Vagina (tissue), 2 donors: ENCODE measurements around the gene UBE2G1. TPM values are rescaled to one million over a fixed set of nuclear protein-coding genes. Genes with fewer than 3 reads are reported as not detected.

ENCODE experiments used
- DNase-seq, 2 donors: peaks; one replicate each; pipeline ENCODE4 v3.0.0-alpha.2; 2017; ENCODE audit errors: extremely low spot score in 2 of 2
- H3K27ac ChIP-seq: fragments of 200-600 bp; sonication (generic); one replicate; pipeline ENCODE4 v1.5.1; 2019
- H3K27me3 ChIP-seq: fragments of 200-600 bp; sonication (generic); one replicate; pipeline ENCODE4 v1.5.1; 2019
- H3K36me3 ChIP-seq, 2 donors: fragments of 200-600 bp; sonication (generic); one replicate each; pipeline ENCODE4 v1.5.1; 2017 to 2019
- H3K4me1 ChIP-seq: fragments of 200-600 bp; sonication (generic); one replicate; pipeline ENCODE4 v1.5.1; 2019
- H3K4me3 ChIP-seq, 2 donors: fragments of 200-600 bp; sonication (generic); 1 replicate in 1 of 2; 2 replicates in 1 of 2; pipeline ENCODE4 v1.5.1; 2016 to 2019
- H3K9me3 ChIP-seq: fragments of 200-600 bp; sonication (generic); one replicate; pipeline ENCODE4 v1.5.1; 2019
- CTCF ChIP-seq, 3 experiments: fragments of 450-650 bp in 2 of 3; fragments of 200-600 bp in 1 of 3; sonication (generic) in 1 of 3; IDR thresholded peaks; one replicate each; pipeline ENCODE4 v1.5.1; 2017 to 2019; ENCODE audit warnings: antibody characterized with exemption in 3 of 3, mild to moderate bottlenecking in 2 of 3, moderate library complexity in 2 of 3
- POLR2A ChIP-seq, 2 donors: fragments of 450-650 bp; IDR thresholded peaks; one replicate each; pipeline ENCODE4 v1.6.1; 2017; ENCODE audit warnings: antibody characterized with exemption in 2 of 2, mild to moderate bottlenecking in 2 of 2, moderate library complexity in 2 of 2
- POLR2AphosphoS5 ChIP-seq, 2 donors: sonication (generic); formaldehyde crosslinking; IDR thresholded peaks; one replicate each; pipeline ENCODE4 v1.9.0; 2017; ENCODE audit warnings: antibody characterized with exemption in 2 of 2, mild to moderate bottlenecking in 2 of 2, low read depth in 1 of 2; ENCODE audit not compliant: insufficient read depth in 1 of 2
- intact Hi-C: fragments of 100-400 bp; cut with DNase I; formaldehyde crosslinking; loops from one replicate; pipeline ENCODE4 v1.15.1; 2023
- total RNA-seq: library from RNA; depleted of rRNA; stranded (reverse); fragments of >200 nt; gene quantifications from one replicate; pipeline ENCODE4 v1.2.3, GENCODE V29; 2016

Gene UBE2G1
- total RNA-seq, 1 donor from 2014 or later: 45.4 TPM

- H3K27me3 ChIP-seq: no peaks in the 10 kb centered on the region
- peak overlapping the region; percentile 58 for H3K27ac ChIP-seq
- peaks cover 26% of the 10 kb centered on the region for H3K4me1 ChIP-seq
- no peaks in the 10 kb centered on the region for H3K9me3 ChIP-seq
- no peaks in the 10 kb centered on the region for H3K36me3 ChIP-seq
- H3K4me3 ChIP-seq: no peak overlapping the region
- TF ChIP-seq CTCF (IDR thresholded peaks at IDR 0.05): no peak
- TF ChIP-seq POLR2AphosphoS5 (IDR thresholded peaks at IDR 0.05; ENCODE audit: insufficient read depth in 1 of 2, low read depth in 1 of 2): no peak
- no peak for TF ChIP-seq POLR2A (IDR thresholded peaks at IDR 0.05)
- DNase-seq: no peak
- intact Hi-C loops: no loop called here
These were observed 118.5 kb downstream of the UBE2G1 start for GRCh38 chr17:4247971-4248388.

DNA sequence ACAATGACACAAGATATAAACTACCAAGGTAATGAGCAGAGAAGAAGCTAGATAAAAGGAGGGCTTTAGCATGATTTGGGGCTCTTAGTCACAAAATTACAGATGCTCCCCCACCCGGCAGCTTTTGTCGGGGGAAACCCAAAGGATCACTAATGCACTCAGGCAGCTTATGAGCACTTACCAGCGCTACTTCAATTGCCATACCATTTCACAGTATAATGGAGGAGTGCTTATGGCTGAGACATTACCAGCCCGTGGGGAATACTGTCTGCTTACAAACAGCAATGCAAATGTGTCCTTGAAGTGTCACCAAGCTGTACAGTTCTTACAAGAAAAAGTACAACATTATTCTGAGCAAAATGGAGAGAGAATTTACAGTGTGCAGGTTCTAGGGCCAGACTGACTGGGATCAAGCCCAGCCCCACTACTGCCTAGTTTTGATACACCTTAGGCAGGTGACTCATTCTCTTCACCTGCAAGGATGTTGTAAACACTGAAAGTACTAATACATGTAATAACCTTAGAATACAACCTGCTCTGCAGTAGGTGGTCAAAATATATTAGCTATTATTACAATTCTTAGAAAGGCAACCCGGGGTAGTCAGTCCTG, 119.0 kb downstream of the UBE2G1 start:
- intact Hi-C loops: no loop called here
- TF ChIP-seq CTCF (IDR thresholded peaks at IDR 0.05): no peak
- TF ChIP-seq POLR2AphosphoS5 (IDR thresholded peaks at IDR 0.05; ENCODE audit: insufficient read depth in 1 of 2, low read depth in 1 of 2): no peak
- TF ChIP-seq POLR2A (IDR thresholded peaks at IDR 0.05): no peak
- peaks cover 26% of the 10 kb centered on the region for H3K4me1 ChIP-seq
- no peak for DNase-seq
- no peaks in the 10 kb centered on the region for H3K9me3 ChIP-seq
- no peak overlapping the region for H3K4me3 ChIP-seq
- H3K36me3 ChIP-seq: no peaks in the 10 kb centered on the region
- H3K27ac ChIP-seq: peak overlapping the region; percentile 58
- H3K27me3 ChIP-seq: no peaks in the 10 kb centered on the region

DNA sequence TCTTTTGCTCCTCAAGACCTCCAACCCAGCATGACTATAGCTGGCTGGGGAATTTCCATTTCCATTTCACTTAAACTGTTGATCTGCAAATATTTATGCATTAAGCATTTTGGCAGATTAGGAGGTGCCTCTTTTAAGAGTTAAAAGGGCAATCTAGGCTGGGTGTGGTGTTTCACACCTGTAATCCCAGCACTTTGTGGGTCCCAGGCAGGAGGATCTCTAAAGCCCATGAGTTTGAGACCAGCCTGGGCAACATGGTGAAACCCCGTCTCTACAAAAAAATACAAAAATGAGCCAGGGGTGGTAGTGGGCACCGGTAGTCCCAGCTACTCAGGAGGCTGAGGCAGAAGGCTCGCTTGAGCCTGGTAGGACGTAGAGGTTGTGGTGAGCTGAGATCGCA, 119.8 kb downstream of the UBE2G1 start:
- peak overlapping the region; percentile 9 for H3K27ac ChIP-seq
- no peak for DNase-seq
- H3K36me3 ChIP-seq: peaks cover 0 to 6% of the 10 kb centered on the region in 2 donors
- no peaks in the 10 kb centered on the region for H3K27me3 ChIP-seq
- TF ChIP-seq CTCF (IDR thresholded peaks at IDR 0.05) (no peak), POLR2A (IDR thresholded peaks at IDR 0.05) (no peak), POLR2AphosphoS5 (IDR thresholded peaks at IDR 0.05; ENCODE audit: insufficient read depth in 1 of 2, low read depth in 1 of 2) (no peak)
- no peak overlapping the region for H3K4me3 ChIP-seq
- intact Hi-C loops: no loop called here
- peaks cover 26% of the 10 kb centered on the region for H3K4me1 ChIP-seq
- H3K9me3 ChIP-seq: no peaks in the 10 kb centered on the region

- no peak for DNase-seq
- no peaks in the 10 kb centered on the region for H3K9me3 ChIP-seq
- H3K36me3 ChIP-seq: peaks cover 0 to 35% of the 10 kb centered on the region in 2 donors
- no peak for TF ChIP-seq POLR2AphosphoS5 (IDR thresholded peaks at IDR 0.05; ENCODE audit: insufficient read depth in 1 of 2, low read depth in 1 of 2)
- no peaks in the 10 kb centered on the region for H3K27me3 ChIP-seq
- intact Hi-C loops: no loop called here
- no peak overlapping the region for H3K4me3 ChIP-seq
- no peaks in the 10 kb centered on the region for H3K4me1 ChIP-seq
- H3K27ac ChIP-seq: no peak overlapping the region
These were observed 124.9 kb downstream of the UBE2G1 start for GRCh38 chr17:4241535-4241934.

DNA sequence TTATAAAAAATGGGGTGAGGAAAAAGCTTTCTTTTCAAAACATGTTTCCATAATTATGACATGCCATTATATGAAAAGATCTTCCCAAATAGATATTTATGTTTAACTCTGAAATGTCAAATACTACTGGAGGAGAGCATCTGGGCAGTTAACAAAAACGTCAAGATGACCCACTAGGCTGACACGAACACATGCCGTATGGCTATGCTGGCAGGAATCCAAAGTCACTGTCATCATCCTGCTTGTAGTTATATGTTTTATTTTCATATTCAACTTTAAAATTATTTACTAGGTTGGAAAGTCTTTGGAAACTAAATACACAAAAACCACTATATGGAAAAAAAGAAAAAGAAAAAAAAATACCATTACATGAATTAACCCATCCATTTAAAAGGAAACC, 130.0 kb downstream of the UBE2G1 start:
- Histone ChIP-seq H3K27ac (peak overlapping the region; percentile 14), H3K4me3 (no peak overlapping the region), H3K27me3 (no peaks in the 10 kb centered on the region), H3K4me1 (peaks cover 18% of the 10 kb centered on the region), H3K36me3 (peaks cover 0 to 53% of the 10 kb centered on the region in 2 donors), H3K9me3 (no peaks in the 10 kb centered on the region)
- DNase-seq: no peak
- intact Hi-C loops: no loop called here
- TF ChIP-seq CTCF (IDR thresholded peaks at IDR 0.05) (no peak), POLR2A (IDR thresholded peaks at IDR 0.05) (no peak), POLR2AphosphoS5 (IDR thresholded peaks at IDR 0.05; ENCODE audit: insufficient read depth in 1 of 2, low read depth in 1 of 2) (no peak)
